HCT116 (cell line): ENCODE measurements around the gene FADD. TPM values are rescaled to one million over a fixed set of nuclear protein-coding genes. Genes with fewer than 3 reads are reported as not detected.
"Not testable (repeated sequence)": the region's sequence is repeated elsewhere in the genome, so short reads cannot be mapped to it uniquely, and the experiment has no call there.

Source experiments
- ATAC-seq: fragments of 200-7000 bp; cut with Tn5 transposase; 2 replicates; pipeline ENCODE4 v1.9.1; 2020; ENCODE audit warnings: mild to moderate bottlenecking, moderate library complexity
- BruUV-seq: library from RNA; stranded (reverse); fragments of 400-500 nt; replicated peaks from 2 replicates; lab custom pipeline; 2021; lab: Mats Ljungman, UMichigan
- CTCF ChIA-PET: fragments of 300-600 bp; sonication (Branson Sonifier 250); formaldehyde crosslinking; loops from one replicate; lab custom pipeline; 2021; ENCODE audit warnings: antibody characterized with exemption; lab: Charles Lee
- POLR2A ChIA-PET: fragments of 300-600, 350-600 bp; sonication (Branson Sonifier 250); formaldehyde crosslinking; loops from one replicate; lab custom pipeline; 2021; ENCODE audit warnings: antibody characterized with exemption; lab: Charles Lee
- RAD21 ChIA-PET, 2 experiments: fragments of 300-600 bp; sonication (Branson Sonifier 250); formaldehyde crosslinking; loops; one replicate each; lab custom pipeline; 2023; ENCODE audit warnings: low total read pairs in 2 of 2; ENCODE audit not compliant: uncharacterized antibody in 2 of 2, unreplicated experiment in 2 of 2, low non-redundant PET in 1 of 2; lab: Charles Lee
- DNase-seq: peaks from one replicate; pipeline ENCODE4 v3.0.0-alpha.2; 2010; ENCODE audit warnings: low read depth, low spot score
- H2AFZ ChIP-seq: fragments of 200-600 bp; shearing (Covaris generic), sonication (generic); 2 replicates; pipeline ENCODE4 v1.6.1; 2017; ENCODE audit warnings: low read depth, mixed run types, mixed read lengths, antibody characterized with exemption, low read length; ENCODE audit not compliant: poor library complexity, severe bottlenecking
- H3K27ac ChIP-seq: 2 replicates; pipeline ENCODE4 v1.5.1; 2012; ENCODE audit warnings: low read depth, low read length
- H3K27me3 ChIP-seq: fragments of 200-600 bp; sonication (generic); 2 replicates; pipeline ENCODE4 v1.6.1; 2016; ENCODE audit warnings: mixed run types, low read length, mixed read lengths; ENCODE audit not compliant: insufficient read depth
- H3K36me3 ChIP-seq, 2 experiments: fragments of 200-500 bp in 1 of 2; fragments of 200-600 bp in 1 of 2; sonication (Bioruptor generic) in 1 of 2; sonication (generic) in 1 of 2; 2 replicates each; pipeline versions ENCODE4 v1.5.1 to v1.6.1; 2014 to 2016; ENCODE audit warnings: low read length in 2 of 2, inconsistent platforms in 1 of 2, mixed read lengths in 1 of 2, mixed run types in 1 of 2; ENCODE audit not compliant: insufficient read depth in 2 of 2, control insufficient read depth in 1 of 2
- H3K4me1 ChIP-seq, 2 experiments: fragments of 200-600 bp in 1 of 2; sonication (generic) in 1 of 2; 2 replicates each; pipeline versions ENCODE4 v1.5.1 to v1.6.1; 2012 to 2017; ENCODE audit warnings: low read length in 2 of 2, inconsistent platforms in 1 of 2, mild to moderate bottlenecking in 1 of 2, mixed read lengths in 1 of 2, mixed run types in 1 of 2, moderate library complexity in 1 of 2; ENCODE audit not compliant: insufficient read depth in 2 of 2, control insufficient read depth in 1 of 2
- H3K4me2 ChIP-seq: fragments of 200-600 bp; sonication (generic); 2 replicates; pipeline ENCODE4 v1.6.1; 2017; ENCODE audit warnings: mixed run types, low read length, mixed read lengths
- H3K4me3 ChIP-seq, 2 experiments: fragments of 200-600 bp in 1 of 2; sonication (generic) in 1 of 2; replicated peaks in 1 of 2; 2 replicates each; pipeline ENCODE4 v1.5.1; 2011 to 2016; ENCODE audit warnings: low read length in 2 of 2, control low read depth in 1 of 2, low read depth in 1 of 2, mild to moderate bottlenecking in 1 of 2, mixed read lengths in 1 of 2, mixed run types in 1 of 2
- H3K79me2 ChIP-seq: fragments of 200-600 bp; sonication (generic); 2 replicates; pipeline ENCODE4 v1.6.1; 2017; ENCODE audit warnings: mild to moderate bottlenecking, mixed run types, low read length, moderate library complexity, mixed read lengths; ENCODE audit not compliant: insufficient read depth
- H3K9ac ChIP-seq: fragments of 200-600 bp; sonication (generic); 2 replicates; pipeline ENCODE4 v1.6.1; 2016; ENCODE audit warnings: low read length, mixed read lengths
- H3K9me2 ChIP-seq: fragments of 200-600 bp; sonication (generic), shearing (Covaris generic); 2 replicates; pipeline ENCODE4 v1.6.1; 2017; ENCODE audit warnings: mixed run types, mild to moderate bottlenecking, moderate library complexity; ENCODE audit not compliant: insufficient read depth
- H3K9me3 ChIP-seq, 2 experiments: fragments of 200-500 bp in 1 of 2; fragments of 200-600 bp in 1 of 2; sonication (Bioruptor generic) in 1 of 2; sonication (generic) in 1 of 2; 2 replicates each; pipeline ENCODE4 v1.6.1; 2014 to 2017; ENCODE audit warnings: low read length in 2 of 2, mixed read lengths in 2 of 2, inconsistent platforms in 1 of 2, low read depth in 1 of 2, mild to moderate bottlenecking in 1 of 2, mixed run types in 1 of 2, moderate library complexity in 1 of 2; ENCODE audit not compliant: control insufficient read depth in 1 of 2, insufficient read depth in 1 of 2
- H4K20me1 ChIP-seq: fragments of 200-600 bp; sonication (generic), shearing (Covaris generic); 2 replicates; pipeline ENCODE4 v1.6.1; 2017; ENCODE audit warnings: mixed run types, mild to moderate bottlenecking, moderate library complexity; ENCODE audit not compliant: insufficient read depth
- EZH2phosphoT487 ChIP-seq: fragments of 200-600 bp; IDR thresholded peaks from 2 replicates; pipeline ENCODE4 v1.6.1; 2018; ENCODE audit warnings: antibody characterized with exemption, borderline replicate concordance
- JUND ChIP-seq: IDR thresholded peaks from 2 replicates; pipeline ENCODE4 v1.6.1; 2012
- POLR2A ChIP-seq: IDR thresholded peaks from 2 replicates; pipeline ENCODE4 v1.7.0; 2011; ENCODE audit warnings: borderline replicate concordance; ENCODE audit not compliant: insufficient read depth, insufficient read length; ENCODE audit errors: extremely low read depth
- RAD21 ChIP-seq: IDR thresholded peaks from 2 replicates; pipeline ENCODE4 v1.6.1; 2012; ENCODE audit warnings: low read depth, mild to moderate bottlenecking
- SRF ChIP-seq: IDR thresholded peaks from 2 replicates; pipeline ENCODE4 v1.6.1; 2012; ENCODE audit warnings: low read depth
- TCF7L2 ChIP-seq: IDR thresholded peaks from 2 replicates; pipeline ENCODE4 v1.7.0; 2011; ENCODE audit warnings: borderline replicate concordance, inconsistent platforms; ENCODE audit not compliant: insufficient read depth, insufficient read length; ENCODE audit errors: extremely low read depth
- YY1 ChIP-seq: IDR thresholded peaks from 2 replicates; pipeline ENCODE4 v1.6.1; 2011; ENCODE audit warnings: low read length, low read depth, moderate library complexity, mild to moderate bottlenecking; ENCODE audit not compliant: insufficient replicate concordance; ENCODE audit errors: extremely low read depth
- intact Hi-C: fragments of 100-400 bp; cut with micrococcal nuclease; formaldehyde crosslinking; loops from 2 replicates; pipeline ENCODE4 v1.10.0; 2022
- total RNA-seq: library from RNA; stranded (reverse); gene quantifications from one replicate; pipeline ENCODE4 v1.2.1, GENCODE V29; 2021; ENCODE audit not compliant: unreplicated experiment
- TF ChIP-seq, protein P1 (sequence below): IDR thresholded peaks from 2 replicates; pipeline ENCODE4 v1.6.1; 2012
- TF ChIP-seq, protein P2 (sequence below): IDR thresholded peaks from 2 replicates; pipeline ENCODE4 v1.6.1; 2011; ENCODE audit warnings: mild to moderate bottlenecking, low read length, moderate library complexity; ENCODE audit not compliant: insufficient replicate concordance; ENCODE audit errors: extremely low read depth

Gene FADD
- total RNA-seq, 1 experiment from 2014 or later: 26.7 TPM

DNA sequence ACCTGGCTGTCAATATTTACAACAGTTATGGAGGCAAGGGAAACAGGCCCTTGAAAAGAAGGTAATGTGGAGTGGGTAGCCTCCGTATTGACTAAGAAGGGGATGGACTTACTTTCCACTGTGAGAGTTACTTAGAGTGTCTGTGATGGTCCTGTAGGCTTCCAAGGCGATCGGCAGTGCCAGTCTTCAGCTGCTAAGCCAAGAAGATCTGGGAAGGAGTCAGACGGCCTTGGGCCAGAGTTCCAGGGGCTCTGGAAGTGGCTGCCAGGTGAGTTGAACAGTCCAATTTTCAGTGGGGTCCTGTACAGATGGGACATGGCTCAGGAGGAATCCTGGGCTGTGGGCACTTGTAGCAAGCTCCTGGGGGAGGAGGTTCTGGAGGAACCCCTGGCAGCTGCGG, 14.3 kb downstream of the FADD start:
- H3K4me1 ChIP-seq, POLR2A ChIA-PET, H2AFZ ChIP-seq, BruUV-seq, DNase-seq, H3K4me2 ChIP-seq, H4K20me1 ChIP-seq, H3K36me3 ChIP-seq, H3K9me2 ChIP-seq, H3K4me3 ChIP-seq, H3K79me2 ChIP-seq, intact Hi-C loops, RAD21 ChIA-PET, H3K9ac ChIP-seq, H3K27ac ChIP-seq, CTCF ChIA-PET, H3K27me3 ChIP-seq, H3K9me3 ChIP-seq, ATAC-seq: not testable (repeated sequence)

- BruUV-seq, DNase-seq, intact Hi-C loops, H3K4me2 ChIP-seq, ATAC-seq, CTCF ChIA-PET, H2AFZ ChIP-seq, H3K4me1 ChIP-seq, RAD21 ChIA-PET, H3K36me3 ChIP-seq, H3K9me2 ChIP-seq, POLR2A ChIA-PET, H3K27me3 ChIP-seq, H3K4me3 ChIP-seq, H3K9me3 ChIP-seq, H3K27ac ChIP-seq, H3K79me2 ChIP-seq, H3K9ac ChIP-seq, H4K20me1 ChIP-seq: not testable (repeated sequence)
Observed at GRCh38 chr11:70218076-70218475, 15.0 kb downstream of the FADD start.

GRCh38 chr11:70220136-70220535, 17.0 kb downstream of the FADD start:
- no TSS peak for BruUV-seq
- no peaks in the 10 kb centered on the region for H3K9me3 ChIP-seq
- no peak overlapping the region for H3K9ac ChIP-seq
- no peak for ATAC-seq
- H3K27me3 ChIP-seq: no peaks in the 10 kb centered on the region; the same call in 1 of the 2 replicates
- no peaks in the 10 kb centered on the region for H3K79me2 ChIP-seq
- ChIA-PET RAD21 (no interaction called here), POLR2A (no interaction called here), CTCF (no interaction called here)
- H3K4me1 ChIP-seq: peaks cover 0 to 3% of the 10 kb centered on the region in 2 experiments; a peak in 1 of 4 replicates
- no peaks in the 10 kb centered on the region for H3K36me3 ChIP-seq
- DNase-seq: no peak
- no peak overlapping the region for H2AFZ ChIP-seq
- no peaks in the 10 kb centered on the region for H4K20me1 ChIP-seq
- intact Hi-C loops: no loop called here
- H3K4me2 ChIP-seq: no peak overlapping the region
- no peak overlapping the region for H3K4me3 ChIP-seq
- no peak overlapping the region for H3K27ac ChIP-seq
- H3K9me2 ChIP-seq: no peaks in the 10 kb centered on the region
- no peak for TF ChIP-seq EZH2phosphoT487
- TF ChIP-seq, protein P1, sequence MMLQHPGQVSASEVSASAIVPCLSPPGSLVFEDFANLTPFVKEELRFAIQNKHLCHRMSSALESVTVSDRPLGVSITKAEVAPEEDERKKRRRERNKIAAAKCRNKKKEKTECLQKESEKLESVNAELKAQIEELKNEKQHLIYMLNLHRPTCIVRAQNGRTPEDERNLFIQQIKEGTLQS: no peak
- TF ChIP-seq, protein P2, sequence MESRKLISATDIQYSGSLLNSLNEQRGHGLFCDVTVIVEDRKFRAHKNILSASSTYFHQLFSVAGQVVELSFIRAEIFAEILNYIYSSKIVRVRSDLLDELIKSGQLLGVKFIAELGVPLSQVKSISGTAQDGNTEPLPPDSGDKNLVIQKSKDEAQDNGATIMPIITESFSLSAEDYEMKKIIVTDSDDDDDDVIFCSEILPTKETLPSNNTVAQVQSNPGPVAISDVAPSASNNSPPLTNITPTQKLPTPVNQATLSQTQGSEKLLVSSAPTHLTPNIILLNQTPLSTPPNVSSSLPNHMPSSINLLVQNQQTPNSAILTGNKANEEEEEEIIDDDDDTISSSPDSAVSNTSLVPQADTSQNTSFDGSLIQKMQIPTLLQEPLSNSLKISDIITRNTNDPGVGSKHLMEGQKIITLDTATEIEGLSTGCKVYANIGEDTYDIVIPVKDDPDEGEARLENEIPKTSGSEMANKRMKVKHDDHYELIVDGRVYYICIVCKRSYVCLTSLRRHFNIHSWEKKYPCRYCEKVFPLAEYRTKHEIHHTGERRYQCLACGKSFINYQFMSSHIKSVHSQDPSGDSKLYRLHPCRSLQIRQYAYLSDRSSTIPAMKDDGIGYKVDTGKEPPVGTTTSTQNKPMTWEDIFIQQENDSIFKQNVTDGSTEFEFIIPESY: no peak
- no peak for TF ChIP-seq JUND
- TF ChIP-seq RAD21: no peak
- TF ChIP-seq POLR2A: no peak
- TF ChIP-seq SRF: no peak
- no peak for TF ChIP-seq TCF7L2
- TF ChIP-seq YY1: no peak
